IPS-11a (cell line): ENCODE results near the gene KRTAP10-4.
"Not testable (repeated sequence)": the region's sequence is repeated elsewhere in the genome, so short reads cannot be mapped to it uniquely, and the experiment has no call there.

Source experiments
- H3K4me3 ChIP-seq: one replicate; pipeline ENCODE4 v1.5.1; 2013; ENCODE audit warnings: low read depth, low read length, control low read depth

The KRTAP10-4 gene

DNA sequence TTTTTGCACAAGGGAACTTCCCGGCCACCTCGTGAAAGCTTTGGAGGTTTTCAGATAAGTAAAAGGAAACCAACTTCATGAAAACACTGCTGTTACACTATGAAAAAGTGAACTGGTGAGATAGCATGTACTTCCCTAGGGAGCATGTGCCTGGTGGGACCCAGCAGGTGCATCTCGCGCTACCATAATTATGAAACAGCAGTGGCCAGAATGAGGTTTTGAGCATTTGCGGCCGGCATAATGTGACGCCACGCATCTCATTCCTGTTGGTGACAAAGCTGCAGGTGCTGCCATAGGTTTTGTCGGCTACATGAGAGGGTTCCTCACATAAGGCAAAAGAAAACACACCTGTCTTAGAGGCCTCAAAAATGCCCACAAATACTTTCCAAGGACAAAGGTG, 16.6 kb upstream of the KRTAP10-4 start:
- H3K4me3 ChIP-seq: no peak overlapping the region

- no peak overlapping the region for H3K4me3 ChIP-seq
Measured at GRCh38 chr21:44557491-44558328, 15.8 kb upstream of the KRTAP10-4 start.

DNA sequence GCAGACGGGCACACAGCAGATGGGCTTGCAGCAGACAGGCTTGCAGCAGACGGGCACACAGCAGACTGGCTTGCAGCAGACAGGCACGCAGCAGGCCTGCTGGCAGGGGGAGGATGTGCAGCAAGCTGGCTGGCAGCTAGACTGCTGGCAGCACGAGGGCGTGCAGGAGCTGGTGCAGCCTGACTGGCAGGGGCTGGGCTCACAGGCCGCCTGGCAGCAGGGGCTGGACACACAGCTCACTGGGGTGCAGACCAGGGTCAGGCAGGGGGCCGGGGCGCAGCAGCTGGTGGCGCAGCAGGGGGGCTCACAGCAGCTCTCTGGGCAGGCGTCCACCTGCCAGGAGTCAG, 15.2 kb upstream of the KRTAP10-4 start:
- not testable (repeated sequence) for H3K4me3 ChIP-seq

GRCh38 chr21:44558695-44559094, 14.8 kb upstream of the KRTAP10-4 start, which contains the start of gene KRTAP10-3:
Gene KRTAP10-3, minus strand, starts transcription at chr21:44558795. Its CDS starts 80 bp downstream, at chr21:44558715.
- no peak within 1 kb of the TSS for H3K4me3 ChIP-seq

- no peak overlapping the region for H3K4me3 ChIP-seq
Measured at GRCh38 chr21:44564099-44564498, 9.4 kb upstream of the KRTAP10-4 start.

GRCh38 chr21:44564886-44565598, 8.5 kb upstream of the KRTAP10-4 start:
- no peak overlapping the region for H3K4me3 ChIP-seq

- H3K4me3 ChIP-seq: no peak overlapping the region
Measured at GRCh38 chr21:44566403-44566802, 7.1 kb upstream of the KRTAP10-4 start.

GRCh38 chr21:44567481-44568171, 5.9 kb upstream of the KRTAP10-4 start:
- no peak overlapping the region for H3K4me3 ChIP-seq

- H3K4me3 ChIP-seq: no peak overlapping the region
Measured at GRCh38 chr21:44568261-44568660, 5.3 kb upstream of the KRTAP10-4 start.

- no peak overlapping the region for H3K4me3 ChIP-seq
Measured at GRCh38 chr21:44568667-44569556, 4.6 kb upstream of the KRTAP10-4 start.

- no peak overlapping the region for H3K4me3 ChIP-seq
Measured at GRCh38 chr21:44569861-44570517, 3.5 kb upstream of the KRTAP10-4 start.

GRCh38 chr21:44571296-44571695, 2.2 kb upstream of the KRTAP10-4 start:
- no peak overlapping the region for H3K4me3 ChIP-seq

DNA sequence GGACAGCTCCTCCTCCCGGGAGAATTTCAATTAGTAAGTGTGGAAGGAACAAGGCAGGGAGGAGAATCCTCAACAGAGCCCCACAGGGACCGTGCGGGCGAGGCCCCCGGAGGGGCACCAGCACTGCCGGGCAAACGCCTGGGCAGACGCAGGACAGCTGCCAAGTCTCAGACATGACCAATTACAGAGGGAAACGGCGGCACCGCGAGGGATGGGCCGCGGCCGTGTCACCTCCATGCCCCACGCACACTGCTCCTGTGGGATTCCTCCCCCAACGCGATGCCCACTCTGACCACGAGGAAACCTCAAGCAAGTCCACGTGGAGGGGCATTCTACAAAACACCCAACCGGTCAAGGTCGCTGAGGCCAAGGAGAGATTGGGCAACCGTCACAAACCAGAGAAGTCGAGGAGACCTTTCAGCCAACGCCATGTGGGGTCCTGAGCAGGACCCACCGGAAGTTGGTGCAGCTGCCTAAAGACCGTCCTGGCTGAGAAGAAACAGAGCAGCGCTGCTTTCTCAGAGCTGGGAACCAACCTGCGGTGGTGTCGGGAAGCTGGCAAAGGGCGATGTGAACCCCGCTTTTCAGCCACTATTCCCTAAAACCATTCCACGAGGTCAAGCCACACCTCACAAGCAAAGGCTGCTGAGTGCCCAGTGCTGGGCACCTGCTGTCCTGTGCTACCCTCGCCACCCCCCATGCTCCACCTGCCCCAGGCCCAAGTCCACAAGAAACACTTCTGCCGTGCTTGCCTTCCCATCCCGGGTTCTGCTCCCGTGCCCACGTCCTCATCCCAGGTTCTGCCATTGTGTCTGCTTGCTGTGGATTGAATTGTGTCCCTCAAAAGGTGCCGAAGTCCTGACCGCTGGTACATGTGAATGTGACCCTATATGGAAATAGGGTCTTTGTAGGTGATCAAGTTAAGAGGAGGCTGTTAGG, 1.4 kb upstream of the KRTAP10-4 start:
- no peak overlapping the region for H3K4me3 ChIP-seq

GRCh38 chr21:44572959-44573583, 458 bp upstream of the KRTAP10-4 start:
- no peak overlapping the region for H3K4me3 ChIP-seq

DNA sequence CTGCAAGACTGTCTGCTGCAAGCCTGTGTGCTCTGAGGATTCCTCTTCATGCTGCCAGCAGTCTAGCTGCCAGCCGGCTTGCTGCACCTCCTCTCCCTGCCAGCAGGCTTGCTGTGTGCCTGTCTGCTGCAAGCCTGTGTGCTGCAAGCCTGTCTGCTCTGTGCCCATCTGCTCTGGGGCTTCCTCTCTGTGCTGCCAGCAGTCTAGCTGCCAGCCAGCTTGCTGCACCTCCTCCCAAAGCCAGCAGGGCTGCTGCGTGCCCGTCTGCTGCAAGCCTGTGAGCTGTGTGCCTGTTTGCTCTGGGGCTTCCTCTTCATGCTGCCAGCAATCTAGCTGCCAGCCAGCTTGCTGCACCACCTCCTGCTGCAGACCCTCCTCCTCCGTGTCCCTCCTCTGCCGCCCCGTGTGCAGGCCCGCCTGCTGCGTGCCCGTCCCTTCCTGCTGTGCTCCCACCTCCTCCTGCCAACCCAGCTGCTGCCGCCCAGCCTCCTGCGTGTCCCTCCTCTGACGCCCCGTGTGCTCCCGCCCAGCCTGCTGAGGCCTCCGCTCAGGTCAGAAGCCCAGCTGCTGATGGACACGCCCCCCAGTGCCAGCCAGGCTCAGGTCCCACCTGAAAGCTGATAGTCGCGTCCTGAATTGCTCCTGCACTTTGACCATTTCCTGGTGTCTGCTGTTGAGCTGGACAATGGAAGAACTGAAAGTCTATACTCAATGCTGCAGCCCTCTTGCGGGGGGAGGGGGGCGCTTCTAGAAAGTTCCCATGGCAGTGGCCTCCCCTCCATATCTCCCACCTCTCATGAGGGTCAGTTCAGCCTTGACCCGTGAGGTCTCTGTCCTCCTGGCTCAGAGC, 1.2 kb downstream of the KRTAP10-4 start:
- H3K4me3 ChIP-seq: no peak overlapping the region

DNA sequence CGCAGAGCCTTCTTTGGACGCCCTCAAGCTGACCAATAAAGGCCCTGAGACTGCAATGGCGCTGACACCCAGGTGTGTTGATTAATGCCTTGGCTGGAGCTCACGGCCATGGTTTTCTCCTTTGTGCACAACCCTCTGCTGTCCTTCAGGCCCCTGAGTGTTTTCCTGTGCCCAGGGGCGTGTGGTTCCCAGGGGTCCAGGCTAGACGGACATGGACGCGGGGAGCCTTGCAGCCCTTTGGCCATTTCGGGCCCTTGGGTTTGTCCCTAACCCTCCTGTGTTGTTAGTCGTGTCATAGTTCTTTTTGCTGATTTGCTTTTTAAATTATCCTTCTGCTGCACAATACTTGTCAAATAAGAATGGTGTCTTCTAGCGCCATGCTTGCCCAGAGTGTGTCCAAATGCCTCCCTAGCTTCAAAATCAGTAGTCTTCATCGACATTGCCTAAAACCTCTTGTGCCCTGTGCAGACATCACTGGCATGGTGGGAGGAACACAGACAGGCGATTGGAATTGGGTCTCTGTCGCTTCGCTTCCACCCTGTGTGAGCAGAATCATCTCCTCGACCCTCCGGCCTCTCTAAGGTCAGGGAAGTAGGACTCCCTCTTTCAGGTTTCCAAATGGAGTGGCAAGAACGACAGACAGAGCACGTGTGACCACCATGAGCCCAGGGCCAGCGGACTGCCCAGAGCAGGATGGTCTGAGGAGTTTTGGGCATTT, 1.9 kb downstream of the KRTAP10-4 start:
- no peak overlapping the region for H3K4me3 ChIP-seq

GRCh38 chr21:44576025-44576420, 2.5 kb downstream of the KRTAP10-4 start:
- H3K4me3 ChIP-seq: no peak overlapping the region
